Peyer's patch (tissue), 4 donors: ENCODE measurements around the gene SPAG9.
A peak's percentile ranks its signal among the peaks of the same experiment; 100 is the strongest.

ENCODE experiments used
- POLR2A ChIP-seq, 2 donors: fragments of 450-650 bp; IDR thresholded peaks; one replicate each; pipeline ENCODE4 v1.5.1; 2017; ENCODE audit warnings: antibody characterized with exemption in 2 of 2, mild to moderate bottlenecking in 2 of 2, moderate library complexity in 2 of 2
- TF ChIP-seq, protein P1 (sequence below), 6 experiments: fragments of 450-650 bp in 4 of 6; fragments of 200-600 bp in 2 of 6; sonication (generic) in 1 of 6; IDR thresholded peaks; one replicate each; pipeline ENCODE4 v1.5.1; 2017 to 2019; ENCODE audit warnings: antibody characterized with exemption in 6 of 6, mild to moderate bottlenecking in 3 of 6, moderate library complexity in 1 of 6

DNA sequence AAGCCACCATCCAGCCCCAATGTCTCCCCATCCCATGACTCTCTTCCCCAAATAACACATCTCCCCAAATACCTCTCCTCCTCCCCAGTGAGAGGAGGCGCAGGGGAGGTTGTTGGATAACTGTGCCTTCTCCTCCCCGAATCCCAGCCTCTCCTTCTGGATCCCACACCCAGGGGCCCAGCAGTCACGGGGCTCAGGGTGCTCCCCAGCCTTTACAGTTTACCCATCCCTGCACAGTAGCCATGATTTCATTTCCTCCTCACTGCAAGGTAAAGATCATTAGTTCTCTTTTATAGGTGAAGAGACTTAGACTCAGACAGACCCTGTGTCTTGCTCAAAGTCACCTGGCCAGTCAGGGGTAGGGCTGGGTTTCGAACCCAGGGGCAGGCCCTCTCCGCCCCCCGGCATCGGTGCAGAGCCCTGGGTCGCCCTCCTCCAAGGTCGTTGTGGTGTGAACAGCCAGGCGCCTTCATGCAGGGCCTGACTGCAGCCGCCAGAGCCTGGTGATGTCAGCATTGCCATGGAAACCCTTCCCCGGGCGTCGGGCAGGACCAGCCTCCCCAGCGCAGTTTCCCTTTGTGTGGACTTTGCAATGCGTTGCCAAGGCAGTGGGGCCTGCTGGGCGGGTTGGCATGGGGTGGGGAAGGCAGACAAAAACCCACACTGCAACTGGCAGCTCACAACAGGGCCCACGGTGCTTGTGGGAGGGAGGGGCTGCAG is 201.2 kb downstream of the SPAG9 start:
- TF ChIP-seq, protein P1, sequence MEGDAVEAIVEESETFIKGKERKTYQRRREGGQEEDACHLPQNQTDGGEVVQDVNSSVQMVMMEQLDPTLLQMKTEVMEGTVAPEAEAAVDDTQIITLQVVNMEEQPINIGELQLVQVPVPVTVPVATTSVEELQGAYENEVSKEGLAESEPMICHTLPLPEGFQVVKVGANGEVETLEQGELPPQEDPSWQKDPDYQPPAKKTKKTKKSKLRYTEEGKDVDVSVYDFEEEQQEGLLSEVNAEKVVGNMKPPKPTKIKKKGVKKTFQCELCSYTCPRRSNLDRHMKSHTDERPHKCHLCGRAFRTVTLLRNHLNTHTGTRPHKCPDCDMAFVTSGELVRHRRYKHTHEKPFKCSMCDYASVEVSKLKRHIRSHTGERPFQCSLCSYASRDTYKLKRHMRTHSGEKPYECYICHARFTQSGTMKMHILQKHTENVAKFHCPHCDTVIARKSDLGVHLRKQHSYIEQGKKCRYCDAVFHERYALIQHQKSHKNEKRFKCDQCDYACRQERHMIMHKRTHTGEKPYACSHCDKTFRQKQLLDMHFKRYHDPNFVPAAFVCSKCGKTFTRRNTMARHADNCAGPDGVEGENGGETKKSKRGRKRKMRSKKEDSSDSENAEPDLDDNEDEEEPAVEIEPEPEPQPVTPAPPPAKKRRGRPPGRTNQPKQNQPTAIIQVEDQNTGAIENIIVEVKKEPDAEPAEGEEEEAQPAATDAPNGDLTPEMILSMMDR (IDR thresholded peaks at IDR 0.05), result peak in 3 of 6 experiments; percentile 21 to 35 (median 32)
- TF ChIP-seq POLR2A (IDR thresholded peaks at IDR 0.05), result peak in 1 of 2 donors; percentile 69
